HepG2 (cell line): Measurements from ENCODE around the gene NATD1. TPM values are rescaled to one million over a fixed set of nuclear protein-coding genes. Genes with fewer than 3 reads are reported as not detected.
A peak's percentile ranks its signal among the peaks of the same experiment; 100 is the strongest.

Experiments used
- ARNT2 ChIP-seq: sonication (generic); formaldehyde crosslinking; IDR thresholded peaks from 2 replicates; pipeline ENCODE4 v1.8.0; 2022; ENCODE audit warnings: mild to moderate bottlenecking, low read depth, missing genetic modification reagents, moderate library complexity
- BCL3 ChIP-seq: sonication (generic); formaldehyde crosslinking; IDR thresholded peaks from 2 replicates; pipeline ENCODE4 v1.5.1; 2020; ENCODE audit warnings: mild to moderate bottlenecking, missing genetic modification reagents, moderate library complexity
- DR1 ChIP-seq: sonication (generic); formaldehyde crosslinking; IDR thresholded peaks from 2 replicates; pipeline ENCODE4 v1.8.0; 2021; ENCODE audit warnings: mild to moderate bottlenecking, missing genetic modification reagents, inconsistent platforms
- ETS1 ChIP-seq: sonication (generic); formaldehyde crosslinking; IDR thresholded peaks from 2 replicates; pipeline ENCODE4 v1.4.0; 2020; ENCODE audit warnings: missing genetic modification reagents
- GRHL1 ChIP-seq: sonication (generic); formaldehyde crosslinking; conservative IDR thresholded peaks from 2 replicates; pipeline ENCODE4 v1.8.0; 2022; ENCODE audit warnings: missing genetic modification reagents
- HOXA5 ChIP-seq: sonication (generic); formaldehyde crosslinking; IDR thresholded peaks from 2 replicates; pipeline ENCODE4 v1.4.0; 2020; ENCODE audit warnings: missing genetic modification reagents
- ISL2 ChIP-seq: sonication (generic); formaldehyde crosslinking; IDR thresholded peaks from 2 replicates; pipeline ENCODE4 v1.5.0; 2020; ENCODE audit warnings: missing genetic modification reagents
- KDM1A ChIP-seq: IDR thresholded peaks from 2 replicates; pipeline ENCODE4 v1.6.1; 2016; ENCODE audit warnings: missing compliant biosample characterization
- KLF9 ChIP-seq: IDR thresholded peaks from 2 replicates; pipeline ENCODE4 v1.6.1; 2016; ENCODE audit warnings: low read depth
- MEIS2 ChIP-seq: sonication (generic); formaldehyde crosslinking; IDR thresholded peaks from 2 replicates; pipeline ENCODE4 v1.9.0; 2021; ENCODE audit warnings: mild to moderate bottlenecking, missing genetic modification reagents
- PHF21A ChIP-seq: sonication (generic); formaldehyde crosslinking; IDR thresholded peaks from 2 replicates; pipeline ENCODE4 v1.5.0; 2020; ENCODE audit warnings: mild to moderate bottlenecking, missing genetic modification reagents
- RFX1 ChIP-seq: fragments of 450-650 bp; IDR thresholded peaks from 2 replicates; pipeline ENCODE4 v1.6.1; 2017
- SALL2 ChIP-seq: sonication (generic); formaldehyde crosslinking; IDR thresholded peaks from 2 replicates; pipeline ENCODE4 v1.8.1; 2023; ENCODE audit warnings: mild to moderate bottlenecking, missing genetic modification reagents, inconsistent platforms
- UBTF ChIP-seq: sonication (generic); formaldehyde crosslinking; IDR thresholded peaks from 2 replicates; pipeline ENCODE4 v1.4.0; 2020; ENCODE audit warnings: mild to moderate bottlenecking, missing genetic modification reagents
- ZNF142 ChIP-seq: sonication (generic); formaldehyde crosslinking; IDR thresholded peaks from 2 replicates; pipeline ENCODE4 v1.4.0; 2020; ENCODE audit warnings: missing genetic modification reagents
- ZNF20 ChIP-seq: sonication (generic); formaldehyde crosslinking; IDR thresholded peaks from 2 replicates; pipeline ENCODE4 v1.4.0; 2020; ENCODE audit warnings: mild to moderate bottlenecking, moderate library complexity, missing genetic modification reagents
- ZNF343 ChIP-seq: sonication (generic); formaldehyde crosslinking; IDR thresholded peaks from 2 replicates; pipeline ENCODE4 v1.4.0; 2020; ENCODE audit warnings: mild to moderate bottlenecking, missing genetic modification reagents
- polyA plus RNA-seq, 8 experiments: library from polyadenylated mRNA; depleted of rRNA in 3 of 8; stranded (reverse) in 7 of 8; unstranded in 1 of 8; fragments of >200 nt; fragmentation: Illumina TruSeq in 4 of 8; extraction: Trizol in 4 of 8; gene quantifications; 2 replicates each; pipeline versions ENCODE4 v1.2.1 to v1.2.3, GENCODE V29; 2011 to 2016; ENCODE audit warnings: low read depth in 4 of 8, missing spikeins in 1 of 8, mixed read lengths in 1 of 8; ENCODE audit not compliant: insufficient read depth in 1 of 8
- total RNA-seq, 5 experiments: library from RNA; depleted of rRNA; stranded (reverse); fragments of >200 nt; fragmentation: Illumina TruSeq; extraction: Trizol; gene quantifications; 2 replicates each; pipeline ENCODE4 v1.2.3, GENCODE V29; 2016; ENCODE audit warnings: low read depth in 1 of 5

NATD1 gene
- total and polyA plus RNA-seq, 2 of the 13 experiments (the other 11 are each of a cell fraction or from before 2014, with no cell fraction given), result 0.31 to 2.3 TPM

GRCh38 chr17:21287703-21288449, 34.7 kb upstream of the NATD1 start (continued):
- no peak for TF ChIP-seq GRHL1 (CRISPR knock-in tag)
- peak; percentile 70; the same call in 1 of the 2 replicates for TF ChIP-seq UBTF (CRISPR knock-in tag)
- TF ChIP-seq ZNF343 (CRISPR knock-in tag), result no peak
- peak; percentile 57 for TF ChIP-seq HOXA5 (CRISPR knock-in tag)
- TF ChIP-seq DR1 (CRISPR knock-in tag), result no peak
- peak; percentile 90 for TF ChIP-seq PHF21A
- no peak for TF ChIP-seq KLF9 (CRISPR knock-in tag)
- TF ChIP-seq BCL3 (CRISPR knock-in tag), result peak; percentile 91
- no peak for TF ChIP-seq ETS1
- no peak for TF ChIP-seq KDM1A
- TF ChIP-seq MEIS2 (CRISPR knock-in tag), result peak; percentile 54
- TF ChIP-seq ARNT2 (CRISPR knock-in tag), result 0 out of 2 replicates have a peak, but pooled peaks have one; percentile 48
- peak; percentile 57 for TF ChIP-seq ISL2
- TF ChIP-seq RFX1, result no peak
- no peak for TF ChIP-seq ZNF20 (CRISPR knock-in tag)
- TF ChIP-seq SALL2 (CRISPR knock-in tag), result 0 out of 2 replicates have a peak, but pooled peaks have one; percentile 35
- no peak for TF ChIP-seq ZNF142 (CRISPR knock-in tag)
